NCI-H1105 (cell line): ENCODE measurements around the gene PITHD1.
"Not testable (repeated sequence)": the region's sequence is repeated elsewhere in the genome, so short reads cannot be mapped to it uniquely, and the experiment has no call there.

Experiments
- DNase-seq: peaks from one replicate; lab custom pipeline; 2025; lab: John Stamatoyannopoulos, UW

PITHD1 gene

GRCh38 chr1:23774174-23774880 lies 3.9 kb upstream of the PITHD1 start:
- no peak for DNase-seq

GRCh38 chr1:23776217-23776616 lies 2.0 kb upstream of the PITHD1 start:
- no peak for DNase-seq

- no peak for DNase-seq
Measured at GRCh38 chr1:23779826-23780371, 1.7 kb downstream of the PITHD1 start.

GRCh38 chr1:23783141-23783540 lies 4.9 kb downstream of the PITHD1 start:
- DNase-seq: not testable (repeated sequence)

- DNase-seq: no peak
Measured at GRCh38 chr1:23784846-23785245, 6.6 kb downstream of the PITHD1 start.

- DNase-seq: no peak
Measured at GRCh38 chr1:23787701-23788100, 9.5 kb downstream of the PITHD1 start.

- DNase-seq: no peak
Measured at GRCh38 chr1:23788695-23789094, 10.5 kb downstream of the PITHD1 start.

- DNase-seq: peak; percentile 88
Measured at GRCh38 chr1:23790696-23791515, 12.7 kb downstream of the PITHD1 start, which contains the start of gene LYPLA2. Gene LYPLA2, plus strand, starts transcription at chr1:23791145. Its CDS starts 1,538 bp downstream, at chr1:23792683.

GRCh38 chr1:23791516-23792047 lies 13.4 kb downstream of the PITHD1 start:
- peak; percentile 23 for DNase-seq

- no peak for DNase-seq
Measured at GRCh38 chr1:23792151-23792945, 14.1 kb downstream of the PITHD1 start.

- DNase-seq: no peak
Measured at GRCh38 chr1:23793018-23793781, 15.0 kb downstream of the PITHD1 start.

- no peak for DNase-seq
Measured at GRCh38 chr1:23793861-23794731, 15.9 kb downstream of the PITHD1 start.

- DNase-seq: not testable (repeated sequence)
Measured at GRCh38 chr1:23794732-23795182, 16.5 kb downstream of the PITHD1 start.

- DNase-seq: no peak
Measured at GRCh38 chr1:23795676-23796465, 17.7 kb downstream of the PITHD1 start.

- no peak for DNase-seq
Measured at GRCh38 chr1:23796466-23797271, 18.5 kb downstream of the PITHD1 start.

GRCh38 chr1:23797478-23798448 lies 19.5 kb downstream of the PITHD1 start:
- DNase-seq: no peak

- DNase-seq: no peak
Measured at GRCh38 chr1:23798662-23799142, 20.5 kb downstream of the PITHD1 start.
